ENCODE data around the gene MTRF1L.

MTRF1L gene

DNA sequence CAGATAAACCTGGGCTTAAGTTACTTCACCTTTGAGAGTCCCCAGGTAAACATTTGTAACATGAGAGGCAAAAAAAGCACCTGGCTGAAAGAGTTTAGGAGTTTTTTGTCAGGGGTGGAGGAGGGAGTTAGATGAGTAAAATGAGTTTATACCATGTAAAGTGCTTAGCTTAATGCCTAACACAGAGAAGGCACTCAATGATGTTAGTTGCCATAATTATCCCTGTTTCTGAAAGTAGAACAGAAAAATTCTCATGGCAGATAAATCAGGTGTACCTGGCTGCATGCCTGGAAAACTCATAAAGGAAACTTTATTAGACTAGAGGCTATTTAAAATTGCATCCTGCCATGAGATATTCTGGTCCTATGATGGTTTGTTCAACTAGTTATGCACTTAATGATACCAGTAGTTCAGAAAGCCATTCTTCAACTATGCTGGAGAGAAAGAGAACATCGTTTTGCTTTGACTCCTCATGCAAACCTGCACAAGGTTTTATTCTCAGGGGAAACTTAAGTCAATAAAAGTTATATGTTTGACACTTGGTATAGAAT, 60.1 kb downstream of the MTRF1L start:
- POLR2A ChIA-PET: no interaction called here
- DNase-seq (ENCODE audit: extremely low spot score): no peak
- TF ChIP-seq BHLHE40 (IDR thresholded peaks at IDR 0.05; ENCODE audit: borderline replicate concordance) (no peak), LEF1 (IDR thresholded peaks at IDR 0.05; ENCODE audit: borderline replicate concordance) (no peak), SUZ12 (IDR thresholded peaks at IDR 0.05) (no peak), ARNT (IDR thresholded peaks at IDR 0.05) (no peak), SP1 (IDR thresholded peaks at IDR 0.05) (no peak), FOXA1 (IDR thresholded peaks at IDR 0.05) (no peak), ELF4 (IDR thresholded peaks at IDR 0.05) (no peak)
- CTCF ChIA-PET: interaction anchor here (0.6 kb wide), 1 partner anchor 1092 kb away, joined by 3 read pairs; no protein-coding TSS in a partner anchor

DNA sequence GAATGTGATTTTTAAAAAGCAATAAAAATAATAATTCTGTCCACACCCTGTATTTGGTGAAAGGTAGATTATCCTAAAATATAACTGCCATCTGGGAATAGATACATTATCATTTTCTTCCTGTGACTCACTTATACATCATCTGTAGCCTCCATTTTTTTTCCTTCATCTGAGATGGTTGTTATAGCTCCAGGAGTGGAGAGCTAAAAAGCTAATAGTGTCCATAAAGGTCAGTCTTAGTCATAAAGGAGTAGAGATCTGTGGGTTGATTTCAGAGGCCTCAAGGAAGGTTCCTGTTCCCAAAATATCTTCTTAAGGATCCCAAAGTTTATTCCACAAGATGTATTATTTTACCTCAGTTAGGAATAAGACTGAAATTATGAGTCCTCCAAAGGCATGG, 60.8 kb downstream of the MTRF1L start:
- POLR2A ChIA-PET: no interaction called here
- no peak for DNase-seq (ENCODE audit: extremely low spot score)
- CTCF ChIA-PET: no interaction called here
- TF ChIP-seq SP1 (IDR thresholded peaks at IDR 0.05) (no peak), HDGF (IDR thresholded peaks at IDR 0.05; ENCODE audit: borderline replicate concordance) (no peak), ZNF384 (IDR thresholded peaks at IDR 0.05) (no peak)
